HS-27A (cell line): ENCODE results near the gene AGL.
A peak's percentile ranks its signal among the peaks of the same experiment; 100 is the strongest.
"Not testable (repeated sequence)": the region's sequence is repeated elsewhere in the genome, so short reads cannot be mapped to it uniquely, and the experiment has no call there.

Experiments
- DNase-seq: peaks from one replicate; pipeline ENCODE4 v3.0.0-alpha.2; 2012; ENCODE audit warnings: low read depth, missing footprints

Gene AGL

DNA sequence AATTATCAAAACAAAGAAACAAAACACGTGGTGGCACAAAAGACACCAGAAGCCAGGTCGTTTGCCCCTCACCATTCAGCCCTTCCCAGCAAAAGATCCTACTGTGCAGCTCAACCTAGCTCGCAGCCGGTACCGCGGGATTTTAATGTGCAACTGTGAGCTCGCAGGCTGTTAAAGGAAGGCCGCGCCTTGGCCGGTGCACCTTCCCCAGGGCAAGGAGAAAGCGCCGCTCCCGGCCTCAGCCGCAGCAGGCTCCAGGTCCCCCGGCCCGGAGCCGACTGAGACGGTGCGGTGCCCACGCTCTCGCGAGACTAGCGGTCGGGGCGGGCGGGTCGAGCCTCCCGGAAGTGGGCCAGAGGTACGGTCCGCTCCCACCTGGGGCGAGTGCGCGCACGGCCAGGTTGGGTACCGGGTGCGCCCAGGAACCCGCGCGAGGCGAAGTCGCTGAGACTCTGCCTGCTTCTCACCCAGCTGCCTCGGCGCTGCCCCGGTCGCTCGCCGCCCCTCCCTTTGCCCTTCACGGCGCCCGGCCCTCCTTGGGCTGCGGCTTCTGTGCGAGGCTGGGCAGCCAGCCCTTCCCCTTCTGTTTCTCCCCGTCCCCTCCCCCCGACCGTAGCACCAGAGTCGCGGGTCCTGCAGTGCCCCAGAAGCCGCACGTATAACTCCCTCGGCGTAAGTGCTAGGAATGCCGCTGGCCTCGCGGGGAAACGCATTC is at the start of gene AGL:
AGL (plus strand) TSS at position 618 of the 715 bp plus-strand sequence. CDS start 682 bp downstream, outside the sequence.
- peak; percentile 59 for DNase-seq

- DNase-seq, result no peak
Observed at GRCh38 chr1:99801584-99801983, 48.6 kb upstream of the AGL start.

- no peak for DNase-seq
Observed at GRCh38 chr1:99806882-99807281, 43.3 kb upstream of the AGL start.

DNA sequence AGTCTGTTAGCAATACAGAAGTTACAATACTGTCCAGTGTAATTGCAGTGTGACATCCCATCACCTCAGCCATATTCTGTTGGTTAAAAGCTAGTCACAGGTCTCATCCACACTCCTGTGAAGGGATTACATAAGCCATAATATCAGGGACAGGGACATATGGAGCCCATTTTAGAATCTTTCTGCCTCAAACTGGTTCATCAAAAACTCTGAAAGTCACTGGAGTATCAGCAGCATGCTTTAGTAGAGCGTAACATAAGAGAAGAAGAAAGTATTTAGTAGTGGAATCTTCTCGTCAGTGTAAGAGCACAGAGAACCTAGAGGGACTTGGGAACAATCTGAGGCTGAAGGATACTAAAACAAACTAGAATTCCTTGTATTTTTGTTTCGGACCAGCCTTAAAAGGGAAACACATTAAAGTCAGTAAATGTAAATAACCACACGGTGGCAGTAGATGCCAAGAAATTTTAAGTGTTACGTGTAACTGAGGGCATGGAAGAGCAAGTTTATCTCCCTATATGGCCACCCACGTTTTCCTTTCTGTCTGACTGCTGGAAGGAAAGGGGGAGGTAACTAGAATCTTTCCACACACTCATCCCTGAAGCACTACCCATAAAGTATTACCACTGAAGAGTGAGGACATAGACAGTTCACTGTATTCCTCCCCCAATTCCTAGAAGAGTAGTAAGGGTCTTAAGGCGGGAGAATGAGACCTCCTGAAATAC is 41.6 kb upstream of the AGL start:
- peak; percentile 77 for DNase-seq

DNA sequence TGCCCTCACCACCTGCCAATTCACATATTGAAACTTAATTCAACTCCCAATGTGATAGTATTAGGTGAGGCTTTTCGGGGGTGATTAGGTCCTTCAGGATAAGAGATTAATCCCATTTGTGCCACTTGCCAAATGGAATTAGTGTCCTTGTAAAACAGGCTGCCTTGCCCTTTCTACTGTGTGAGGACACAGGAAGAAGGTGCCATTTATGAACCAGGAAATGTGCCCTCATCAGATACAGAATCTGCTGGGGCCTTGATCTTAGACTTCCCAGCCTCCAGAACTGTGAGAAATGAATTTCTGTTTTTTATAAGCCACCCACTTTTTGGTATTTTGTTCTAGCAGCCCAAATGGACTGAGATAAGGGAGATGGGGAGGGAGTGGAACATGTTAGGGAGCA is 39.1 kb upstream of the AGL start:
- DNase-seq, result no peak

DNA sequence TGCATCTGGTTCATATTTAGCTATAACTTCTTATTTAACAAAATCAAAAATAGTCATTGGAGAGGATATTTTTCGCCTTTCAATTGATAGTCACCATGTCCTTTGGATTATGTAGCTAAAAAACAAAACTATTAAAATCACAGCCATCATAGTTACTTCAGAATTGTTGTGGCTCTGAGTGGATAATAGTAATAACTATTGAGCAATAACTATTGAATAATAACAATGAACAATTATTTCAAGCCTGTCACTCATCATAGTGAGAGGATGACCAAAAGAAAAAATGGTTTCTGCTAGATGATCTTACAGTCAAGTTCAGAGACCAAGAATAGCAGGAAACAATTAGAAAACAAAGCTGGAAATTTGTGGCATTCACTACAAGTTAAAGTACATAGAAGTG is 38.4 kb upstream of the AGL start:
- DNase-seq, result no peak

GRCh38 chr1:99814373-99814900 is 35.7 kb upstream of the AGL start:
- DNase-seq, result no peak

DNA sequence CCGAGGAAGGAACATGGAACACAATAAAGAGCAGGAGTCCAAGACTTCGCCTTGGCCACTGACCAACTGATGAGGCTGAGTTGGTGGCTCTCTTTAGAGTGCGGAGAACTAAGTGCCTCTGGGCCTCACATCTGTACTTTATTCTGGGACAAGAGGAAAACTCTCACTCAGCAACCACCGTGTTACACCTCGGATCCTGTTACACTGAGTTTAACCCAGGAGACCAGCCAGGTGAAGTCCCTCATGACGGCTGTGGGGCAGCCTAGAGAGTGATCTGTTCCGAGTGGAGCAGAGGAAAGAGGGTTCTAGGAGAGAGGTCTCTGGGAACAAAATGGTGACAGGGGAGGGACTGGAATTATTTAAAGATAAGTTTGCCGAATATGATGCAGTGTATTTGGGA is 33.5 kb upstream of the AGL start:
- no peak for DNase-seq

DNA sequence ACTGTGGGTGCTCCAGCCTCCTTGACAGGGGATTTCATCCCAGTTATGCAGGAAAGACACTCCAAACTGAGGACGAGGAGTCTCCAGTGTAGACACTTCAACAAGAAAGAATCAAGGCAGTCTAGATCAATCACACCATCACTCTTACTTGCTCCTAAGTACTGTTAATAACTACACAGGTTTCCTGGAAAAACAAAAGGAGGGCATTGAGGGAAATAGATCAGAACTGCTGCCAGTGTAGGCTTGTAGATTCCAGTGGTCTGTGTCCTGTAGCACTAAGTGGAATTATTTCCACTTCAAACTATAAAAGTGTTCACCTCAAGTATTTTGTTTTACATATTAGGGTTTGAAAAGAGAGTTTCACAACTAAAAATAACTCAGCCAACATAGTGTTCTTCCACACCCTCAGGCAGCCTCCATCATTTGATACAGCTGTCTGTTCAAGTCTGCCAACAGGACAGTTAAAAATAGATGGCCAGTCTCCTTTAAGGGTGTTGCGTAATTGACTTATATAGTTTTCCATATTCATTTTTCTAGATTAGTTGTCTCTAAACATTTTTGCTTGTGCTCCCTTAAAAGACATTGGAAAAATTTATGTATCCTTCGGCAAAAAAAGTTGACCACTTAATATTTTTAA is 32.0 kb upstream of the AGL start:
- no peak for DNase-seq

- no peak for DNase-seq
Observed at GRCh38 chr1:99820546-99820945, 29.6 kb upstream of the AGL start.

- DNase-seq, result no peak
Observed at GRCh38 chr1:99825098-99825497, 25.1 kb upstream of the AGL start.

- no peak for DNase-seq
Observed at GRCh38 chr1:99825702-99826101, 24.5 kb upstream of the AGL start.

DNA sequence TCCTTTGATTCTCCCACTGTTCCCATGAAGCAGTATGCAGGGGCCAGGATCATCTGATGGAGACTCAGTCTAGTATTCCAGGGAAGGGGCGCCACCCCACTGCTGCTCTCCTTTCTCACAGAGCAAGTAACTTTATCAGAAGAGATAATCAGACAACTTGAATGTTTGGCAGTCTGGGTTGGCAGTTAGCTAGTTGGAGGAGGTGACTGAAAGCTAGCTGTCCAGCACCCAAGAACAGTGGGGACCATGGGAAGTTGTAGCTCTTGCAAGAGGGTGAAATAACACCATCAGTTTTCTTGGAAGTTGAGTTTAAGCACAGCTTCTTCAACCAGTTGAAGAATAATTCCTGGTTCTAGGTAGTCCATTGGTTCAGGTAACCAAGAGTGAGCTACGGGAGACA is 22.2 kb upstream of the AGL start:
- no peak for DNase-seq

- DNase-seq, result no peak
Observed at GRCh38 chr1:99829269-99829668, 20.9 kb upstream of the AGL start.

DNA sequence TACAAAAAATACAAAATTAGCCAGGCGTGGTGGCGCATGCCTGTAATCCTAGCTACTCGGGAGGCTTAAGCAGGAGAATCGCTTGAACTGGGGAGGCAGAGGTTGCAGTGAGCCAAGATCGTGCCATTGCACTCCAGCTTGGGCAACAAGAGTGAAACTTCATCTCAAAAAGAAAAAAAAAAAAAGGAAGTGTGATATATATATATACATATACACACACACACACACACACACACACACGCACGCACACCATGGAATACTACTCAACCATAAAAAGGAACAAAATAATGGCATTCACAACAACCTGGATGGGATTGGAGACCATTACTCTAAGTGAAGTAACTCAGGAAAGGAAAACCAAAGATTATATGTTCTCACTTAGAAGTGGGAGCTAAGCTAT is 16.2 kb upstream of the AGL start:
- not testable (repeated sequence) for DNase-seq

- DNase-seq, result not testable (repeated sequence)
Observed at GRCh38 chr1:99836171-99837103, 13.7 kb upstream of the AGL start.

DNA sequence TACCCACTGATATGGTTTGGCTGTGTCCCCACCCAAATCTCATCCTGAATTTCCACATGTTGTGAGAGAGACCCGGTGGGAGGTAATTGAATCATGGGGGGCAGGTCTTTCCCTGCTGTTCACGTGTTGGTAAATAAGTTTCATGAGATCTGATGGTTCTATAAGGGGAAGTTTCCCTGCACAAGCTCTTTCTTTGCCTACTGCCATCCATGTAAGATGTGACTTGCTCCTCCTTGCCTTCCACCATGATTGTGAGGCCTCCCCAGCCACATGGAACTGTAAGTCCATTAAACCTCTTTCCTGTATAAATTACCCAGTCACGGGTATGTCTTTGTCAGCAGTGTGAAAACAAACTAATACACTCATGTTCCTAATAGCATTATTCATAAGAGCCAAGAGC is 9.8 kb upstream of the AGL start:
- not testable (repeated sequence) for DNase-seq

DNA sequence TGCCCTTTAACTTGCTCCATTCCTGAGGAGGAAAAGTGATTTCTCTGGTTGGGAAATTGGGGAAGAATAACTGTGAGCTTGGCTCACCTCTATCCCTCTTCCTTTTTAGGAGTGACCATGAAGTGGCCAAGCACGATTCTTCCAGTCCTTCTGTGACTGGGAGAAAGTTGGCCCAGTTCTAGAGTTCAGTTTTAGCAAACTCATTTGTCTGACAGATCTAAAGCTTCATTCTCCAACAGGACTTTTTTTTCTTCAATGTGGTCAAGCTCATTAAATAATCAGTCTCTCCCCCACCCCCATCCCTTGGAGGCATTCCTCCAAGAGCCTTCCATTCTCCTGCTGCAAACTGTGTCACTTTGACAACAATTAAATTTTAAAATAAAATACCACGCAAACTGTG is 6.4 kb upstream of the AGL start:
- no peak for DNase-seq

GRCh38 chr1:99845201-99845600 is 5.0 kb upstream of the AGL start:
- DNase-seq, result not testable (repeated sequence)

DNA sequence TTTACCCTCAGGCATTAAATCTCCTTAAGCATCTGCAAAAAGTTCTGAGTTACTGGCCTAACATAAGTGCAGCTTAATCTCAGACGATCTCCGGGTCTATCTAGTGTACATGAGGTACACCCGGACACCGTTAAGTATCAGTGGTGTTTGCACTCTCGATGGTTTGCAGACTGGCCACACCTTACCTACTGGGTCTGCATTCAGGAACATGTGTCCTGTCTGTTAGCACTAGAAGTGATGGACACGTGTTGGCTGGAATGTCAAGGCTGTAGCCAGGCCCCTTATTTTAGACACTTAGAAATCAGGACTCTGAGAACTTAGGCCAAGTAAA is 783 bp upstream of the AGL start:
- no peak for DNase-seq

- DNase-seq, result no peak
Observed at GRCh38 chr1:99850459-99851291, 514 bp downstream of the AGL start.
